Nephron progenitor cell (in vitro differentiated cells): Measurements from ENCODE around the gene S100A16.

Source experiments
- DNase-seq: peaks from one replicate; pipeline ENCODE4 v3.0.0; 2021
- H3K27ac Mint-ChIP-seq: 2 replicates; pipeline ENCODE4 v1.8.0; 2021; ENCODE audit warnings: mild to moderate bottlenecking, moderate library complexity, mixed read lengths
- H3K27me3 Mint-ChIP-seq: 2 replicates; pipeline ENCODE4 v1.8.0; 2021; ENCODE audit warnings: mild to moderate bottlenecking, low read depth, mixed read lengths; ENCODE audit not compliant: poor library complexity
- H3K36me3 Mint-ChIP-seq: 2 replicates; pipeline ENCODE4 v1.8.0; 2021; ENCODE audit warnings: low read depth, mixed read lengths
- H3K4me1 Mint-ChIP-seq: 2 replicates; pipeline ENCODE4 v1.8.0; 2021; ENCODE audit warnings: mixed read lengths
- H3K4me3 Mint-ChIP-seq: 2 replicates; pipeline ENCODE4 v1.8.0; 2021; ENCODE audit warnings: mild to moderate bottlenecking, moderate library complexity, mixed read lengths
- H3K9me3 Mint-ChIP-seq: 2 replicates; pipeline ENCODE4 v1.8.0; 2021; ENCODE audit warnings: mild to moderate bottlenecking, moderate library complexity, mixed read lengths
- TF ChIP-seq, protein P1 (sequence below): fragments of 200-600 bp; sonication (generic); IDR thresholded peaks from 2 replicates; pipeline ENCODE4 v1.5.0; 2021; ENCODE audit warnings: antibody characterized with exemption

Gene S100A16, protein sequence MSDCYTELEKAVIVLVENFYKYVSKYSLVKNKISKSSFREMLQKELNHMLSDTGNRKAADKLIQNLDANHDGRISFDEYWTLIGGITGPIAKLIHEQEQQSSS

DNA sequence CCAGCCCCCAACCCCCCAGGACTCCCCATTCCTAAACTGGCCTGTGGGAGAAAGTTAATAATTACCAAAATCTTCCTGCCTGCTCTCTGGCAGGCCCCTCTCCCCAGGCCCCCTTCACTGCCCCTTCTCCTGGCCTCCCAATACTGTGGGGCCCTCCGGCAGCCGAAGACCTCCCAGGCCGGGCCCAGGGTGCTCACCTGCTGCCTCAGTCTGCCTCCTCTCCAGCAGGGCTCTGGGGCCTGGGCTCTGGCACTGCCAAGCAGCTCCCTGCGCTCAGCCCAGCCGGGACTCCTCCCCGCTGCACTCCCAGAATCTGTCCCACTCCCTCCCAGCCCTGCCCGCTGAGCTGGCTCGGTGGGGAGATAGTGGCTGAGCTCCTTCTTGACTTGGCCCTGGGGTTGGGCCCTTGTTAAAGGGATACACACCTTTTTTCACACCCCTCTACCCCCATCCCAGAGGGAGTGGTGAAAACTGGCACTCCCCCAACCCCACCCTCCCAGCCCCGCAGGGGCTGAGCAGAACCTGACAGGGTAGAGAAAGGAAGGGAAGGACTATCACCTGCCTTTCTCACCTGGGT lies at the start of gene S100A16:
Gene S100A16, minus strand, starts transcription at position 383 of the 577 bp plus-strand sequence. CDS start 4,986 bp downstream, outside the sequence.
- H3K27ac Mint-ChIP-seq, result no peak within 1 kb of the TSS

DNA sequence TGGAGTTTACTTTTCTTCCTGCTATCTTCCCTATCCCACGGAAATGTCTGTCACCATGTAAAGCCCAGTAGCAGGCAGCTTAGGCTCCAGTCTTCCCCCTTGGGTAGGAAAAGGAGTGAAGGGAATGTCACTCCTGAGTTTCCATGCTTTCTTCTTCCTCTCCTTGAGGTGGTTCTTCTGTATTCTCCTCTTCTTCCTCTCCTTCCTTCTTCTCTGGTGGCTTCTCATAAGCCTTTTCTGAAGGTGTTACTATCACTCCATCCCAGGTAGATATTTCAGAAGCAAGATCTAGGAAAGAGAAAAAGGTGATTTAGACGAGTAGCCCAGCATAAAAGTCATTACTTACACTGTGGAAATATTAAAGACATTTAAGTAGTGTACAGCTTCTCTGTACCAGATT lies 49.3 kb upstream of the S100A16 start:
- peaks cover 64% of the 10 kb centered on the region for H3K36me3 Mint-ChIP-seq
- H3K4me1 Mint-ChIP-seq, result peaks cover 26% of the 10 kb centered on the region
- H3K4me3 Mint-ChIP-seq, result no peak overlapping the region
- peak overlapping the region; percentile 85 for H3K27ac Mint-ChIP-seq
- no peaks in the 10 kb centered on the region for H3K9me3 Mint-ChIP-seq
- no peak for DNase-seq
- TF ChIP-seq, protein P1, sequence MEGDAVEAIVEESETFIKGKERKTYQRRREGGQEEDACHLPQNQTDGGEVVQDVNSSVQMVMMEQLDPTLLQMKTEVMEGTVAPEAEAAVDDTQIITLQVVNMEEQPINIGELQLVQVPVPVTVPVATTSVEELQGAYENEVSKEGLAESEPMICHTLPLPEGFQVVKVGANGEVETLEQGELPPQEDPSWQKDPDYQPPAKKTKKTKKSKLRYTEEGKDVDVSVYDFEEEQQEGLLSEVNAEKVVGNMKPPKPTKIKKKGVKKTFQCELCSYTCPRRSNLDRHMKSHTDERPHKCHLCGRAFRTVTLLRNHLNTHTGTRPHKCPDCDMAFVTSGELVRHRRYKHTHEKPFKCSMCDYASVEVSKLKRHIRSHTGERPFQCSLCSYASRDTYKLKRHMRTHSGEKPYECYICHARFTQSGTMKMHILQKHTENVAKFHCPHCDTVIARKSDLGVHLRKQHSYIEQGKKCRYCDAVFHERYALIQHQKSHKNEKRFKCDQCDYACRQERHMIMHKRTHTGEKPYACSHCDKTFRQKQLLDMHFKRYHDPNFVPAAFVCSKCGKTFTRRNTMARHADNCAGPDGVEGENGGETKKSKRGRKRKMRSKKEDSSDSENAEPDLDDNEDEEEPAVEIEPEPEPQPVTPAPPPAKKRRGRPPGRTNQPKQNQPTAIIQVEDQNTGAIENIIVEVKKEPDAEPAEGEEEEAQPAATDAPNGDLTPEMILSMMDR, result no peak
- peaks cover 3% of the 10 kb centered on the region for H3K27me3 Mint-ChIP-seq

More for the DNA sequence above, at the start of gene S100A16:
- Mint-ChIP-seq H3K4me3 (peak within 1 kb of the TSS; percentile 75), H3K4me1 (peaks cover 62% of the 10 kb centered on the region), H3K36me3 (no peaks in the 10 kb centered on the region), H3K27me3 (peaks cover 7% of the 10 kb centered on the region), H3K9me3 (no peaks in the 10 kb centered on the region)
- DNase-seq, result peak; percentile 35
- TF ChIP-seq, protein P1, result no peak

DNA sequence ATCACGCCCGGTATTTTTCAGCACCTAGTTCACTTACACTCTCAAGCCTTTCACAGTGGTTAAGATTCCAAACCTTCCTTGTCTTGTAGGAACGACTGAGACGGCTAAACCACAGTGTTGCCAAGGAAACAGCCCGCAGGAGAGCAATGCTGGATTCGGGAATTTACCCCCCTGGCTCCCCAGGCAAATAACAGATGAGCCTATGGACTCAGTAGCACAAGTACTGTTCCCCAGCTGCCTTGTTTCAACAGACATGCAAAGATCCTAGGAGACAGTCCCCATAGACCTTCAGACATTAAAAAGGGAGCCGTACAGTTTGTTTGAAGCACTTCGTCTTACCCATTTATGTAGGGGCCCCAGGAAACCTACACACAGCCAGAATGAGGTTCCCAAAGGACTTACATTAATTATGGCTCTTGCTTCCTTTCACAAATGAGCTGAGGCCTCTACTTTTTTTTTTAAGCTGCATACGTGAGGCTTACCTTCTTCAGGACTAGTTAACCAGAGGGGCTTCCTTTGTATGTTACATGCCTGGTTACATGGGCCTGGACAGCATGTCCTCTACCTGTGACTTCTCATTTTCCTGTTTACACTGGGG lies 48.3 kb upstream of the S100A16 start:
- Mint-ChIP-seq H3K4me3 (peak overlapping the region; percentile 63), H3K4me1 (peaks cover 26% of the 10 kb centered on the region), H3K36me3 (peaks cover 53% of the 10 kb centered on the region), H3K9me3 (no peaks in the 10 kb centered on the region), H3K27me3 (peaks cover 3% of the 10 kb centered on the region), H3K27ac (peak overlapping the region; percentile 15)
- TF ChIP-seq, protein P1, result no peak
- no peak for DNase-seq

DNA sequence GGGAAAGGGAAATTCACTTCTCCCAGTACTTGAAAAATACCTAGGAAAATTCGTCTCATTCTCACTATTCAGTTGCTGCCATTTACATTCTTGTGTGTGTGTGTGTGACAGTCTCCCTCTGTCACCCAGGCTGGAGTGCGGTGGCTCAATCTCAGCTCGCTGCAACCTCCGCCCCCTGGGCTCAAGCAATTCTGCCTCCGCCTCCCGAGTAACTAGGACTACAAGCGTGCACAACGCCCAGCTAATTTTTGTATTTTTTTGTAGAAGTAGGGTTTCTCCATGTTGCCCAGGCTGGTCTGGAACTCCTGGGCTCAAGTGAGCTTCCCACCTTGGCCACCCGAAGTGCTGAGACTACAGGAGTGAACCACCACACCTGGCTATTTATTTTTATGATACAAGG lies 46.7 kb upstream of the S100A16 start:
- Mint-ChIP-seq H3K4me3 (peak overlapping the region; percentile 97), H3K27ac (peak overlapping the region; percentile 69), H3K4me1 (peaks cover 26% of the 10 kb centered on the region), H3K27me3 (peaks cover 3% of the 10 kb centered on the region), H3K9me3 (no peaks in the 10 kb centered on the region), H3K36me3 (peaks cover 38% of the 10 kb centered on the region)
- DNase-seq, result no peak
- TF ChIP-seq, protein P1, result no peak

DNA sequence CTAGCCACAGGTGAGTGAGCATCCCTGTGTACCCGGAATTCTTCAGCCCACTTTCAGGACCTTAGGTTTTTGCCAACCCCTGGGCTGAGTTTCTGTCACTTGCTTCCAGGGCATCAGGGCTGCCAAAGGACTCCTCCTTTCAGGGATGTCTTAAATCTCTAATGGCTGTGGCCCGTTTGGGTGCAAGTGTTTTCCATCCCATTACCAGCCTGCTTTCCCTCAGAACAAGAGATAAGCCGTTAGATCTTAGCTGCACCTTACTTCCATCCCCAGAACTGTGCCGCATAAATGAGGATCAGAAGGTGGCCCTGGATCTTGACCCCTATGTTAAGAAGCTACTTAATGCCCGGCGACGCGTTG lies 46.2 kb upstream of the S100A16 start:
- Mint-ChIP-seq H3K4me1 (peaks cover 26% of the 10 kb centered on the region), H3K4me3 (peak overlapping the region; percentile 97), H3K27me3 (peaks cover 3% of the 10 kb centered on the region), H3K36me3 (peaks cover 33% of the 10 kb centered on the region), H3K27ac (no peak overlapping the region), H3K9me3 (no peaks in the 10 kb centered on the region)
- TF ChIP-seq, protein P1, result no peak
- no peak for DNase-seq
